Prostate gland (tissue), 2 donors: ENCODE results near the gene NOS1AP.

Source experiments
- POLR2A ChIP-seq: fragments of 450-650 bp; IDR thresholded peaks from one replicate; pipeline ENCODE4 v1.6.1; 2016; ENCODE audit warnings: antibody characterized with exemption, mild to moderate bottlenecking
- POLR2AphosphoS5 ChIP-seq: sonication (generic); formaldehyde crosslinking; IDR thresholded peaks from one replicate; pipeline ENCODE4 v1.6.1; 2017; ENCODE audit warnings: antibody characterized with exemption
- TF ChIP-seq, protein P1 (sequence below), 4 experiments: fragments of 200-600 bp in 2 of 4; fragments of 450-650 bp in 2 of 4; sonication (generic) in 2 of 4; IDR thresholded peaks; 1 replicate in 3 of 4; 2 replicates in 1 of 4; pipeline ENCODE4 v1.5.1; 2016 to 2019; ENCODE audit warnings: antibody characterized with exemption in 4 of 4, mild to moderate bottlenecking in 2 of 4, moderate library complexity in 2 of 4

DNA sequence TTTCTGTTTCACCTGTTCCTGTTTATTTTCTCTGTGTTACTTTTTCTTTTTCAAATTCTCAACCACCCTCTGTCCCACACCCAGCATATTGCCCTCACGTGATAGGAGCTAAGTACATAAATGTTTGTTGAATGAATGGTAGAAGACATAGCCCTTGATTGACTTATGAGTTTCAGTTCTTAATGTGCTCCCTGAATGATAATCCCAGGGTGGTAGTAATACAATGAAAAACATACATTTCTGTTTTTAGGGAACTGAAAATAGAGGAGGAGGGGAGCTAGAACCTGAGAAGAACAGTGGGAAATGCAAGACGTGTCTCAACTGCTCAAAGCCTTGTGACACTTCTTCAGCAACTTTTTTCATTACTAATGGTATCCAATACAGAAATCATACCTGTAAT is 160.1 kb downstream of the NOS1AP start:
- TF ChIP-seq POLR2AphosphoS5 = no peak
- TF ChIP-seq, protein P1, sequence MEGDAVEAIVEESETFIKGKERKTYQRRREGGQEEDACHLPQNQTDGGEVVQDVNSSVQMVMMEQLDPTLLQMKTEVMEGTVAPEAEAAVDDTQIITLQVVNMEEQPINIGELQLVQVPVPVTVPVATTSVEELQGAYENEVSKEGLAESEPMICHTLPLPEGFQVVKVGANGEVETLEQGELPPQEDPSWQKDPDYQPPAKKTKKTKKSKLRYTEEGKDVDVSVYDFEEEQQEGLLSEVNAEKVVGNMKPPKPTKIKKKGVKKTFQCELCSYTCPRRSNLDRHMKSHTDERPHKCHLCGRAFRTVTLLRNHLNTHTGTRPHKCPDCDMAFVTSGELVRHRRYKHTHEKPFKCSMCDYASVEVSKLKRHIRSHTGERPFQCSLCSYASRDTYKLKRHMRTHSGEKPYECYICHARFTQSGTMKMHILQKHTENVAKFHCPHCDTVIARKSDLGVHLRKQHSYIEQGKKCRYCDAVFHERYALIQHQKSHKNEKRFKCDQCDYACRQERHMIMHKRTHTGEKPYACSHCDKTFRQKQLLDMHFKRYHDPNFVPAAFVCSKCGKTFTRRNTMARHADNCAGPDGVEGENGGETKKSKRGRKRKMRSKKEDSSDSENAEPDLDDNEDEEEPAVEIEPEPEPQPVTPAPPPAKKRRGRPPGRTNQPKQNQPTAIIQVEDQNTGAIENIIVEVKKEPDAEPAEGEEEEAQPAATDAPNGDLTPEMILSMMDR (IDR thresholded peaks at IDR 0.05) = no peak
- no peak for TF ChIP-seq POLR2A
